Thoracic aorta (tissue), 2 donors: ENCODE measurements around the gene RIPK4. TPM values are rescaled to one million over a fixed set of nuclear protein-coding genes. Genes with fewer than 3 reads are reported as not detected.

Experiments used
- ATAC-seq: fragments of 150-250 bp; one replicate; pipeline ENCODE4 v1.8.0; 2017; ENCODE audit warnings: low read depth; ENCODE audit not compliant: insufficient number of reproducible peaks, low FRiP score
- DNase-seq: peaks from one replicate; pipeline ENCODE4 v3.0.0-alpha.2; 2020; ENCODE audit warnings: low spot score
- H3K27ac ChIP-seq, 2 donors: fragments of 200-600 bp; sonication (generic); 1 replicate in 1 of 2; 2 replicates in 1 of 2; pipeline ENCODE4 v1.5.1; 2016; ENCODE audit warnings: mild to moderate bottlenecking in 2 of 2, moderate library complexity in 2 of 2
- H3K27me3 ChIP-seq: fragments of 200-600 bp; sonication (generic); replicated peaks from 2 replicates; pipeline ENCODE4 v1.6.0; 2016; ENCODE audit warnings: mild to moderate bottlenecking; ENCODE audit not compliant: insufficient read depth
- H3K36me3 ChIP-seq: fragments of 200-600 bp; sonication (generic); one replicate; pipeline ENCODE4 v1.5.1; 2016
- H3K4me1 ChIP-seq, 2 donors: fragments of 200-600 bp; sonication (generic); 1 replicate in 1 of 2; 2 replicates in 1 of 2; pipeline versions ENCODE4 v1.5.1 to v1.6.0; 2016; ENCODE audit warnings: low read depth in 2 of 2, mild to moderate bottlenecking in 1 of 2; ENCODE audit not compliant: control insufficient read depth in 1 of 2
- H3K4me3 ChIP-seq: fragments of 200-600 bp; sonication (generic); 2 replicates; pipeline ENCODE4 v1.5.1; 2016; ENCODE audit warnings: mild to moderate bottlenecking
- H3K9me3 ChIP-seq: fragments of 200-600 bp; sonication (generic); 2 replicates; pipeline ENCODE4 v1.5.1; 2016
- total RNA-seq, 2 donors: library from RNA; depleted of rRNA; stranded (reverse); fragments of >200 nt; gene quantifications; one replicate each; pipeline versions ENCODE4 v1.1.0 to v1.2.3, GENCODE V29; 2016
- TF ChIP-seq, protein P1 (sequence below): fragments of 200-600 bp; sonication (generic); IDR thresholded peaks from one replicate; pipeline ENCODE4 v1.5.1; 2019; ENCODE audit warnings: antibody characterized with exemption

The RIPK4 gene
- total RNA-seq, 2 donors from 2014 or later: 6.3 to 9.2 TPM

DNA sequence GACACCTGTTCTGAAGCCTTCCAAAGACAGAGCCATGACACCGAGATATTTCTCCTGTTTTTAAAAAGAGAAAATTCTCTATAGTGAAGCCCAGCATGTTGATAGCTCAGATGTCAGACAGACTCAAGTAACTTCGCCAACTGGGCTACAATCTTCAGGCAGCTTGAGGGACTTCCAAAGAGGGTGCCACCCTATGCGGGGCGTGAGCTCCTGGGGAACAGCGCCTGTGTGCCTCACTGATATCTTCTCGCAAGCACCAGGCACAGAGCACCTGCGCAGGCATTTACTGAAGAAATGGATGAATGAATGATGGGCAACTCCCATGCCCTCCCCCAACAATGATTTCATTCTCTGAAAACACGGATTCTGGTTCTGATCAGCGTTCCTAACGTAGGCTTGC lies 17.6 kb downstream of the RIPK4 start:
- no peak for ATAC-seq
- no peaks in the 10 kb centered on the region for H3K9me3 ChIP-seq
- H3K27me3 ChIP-seq: no peaks in the 10 kb centered on the region
- no peaks in the 10 kb centered on the region for H3K4me1 ChIP-seq
- H3K36me3 ChIP-seq: no peaks in the 10 kb centered on the region
- H3K27ac ChIP-seq: no peak overlapping the region
- DNase-seq: no peak
- no peak overlapping the region for H3K4me3 ChIP-seq
- TF ChIP-seq, protein P1, sequence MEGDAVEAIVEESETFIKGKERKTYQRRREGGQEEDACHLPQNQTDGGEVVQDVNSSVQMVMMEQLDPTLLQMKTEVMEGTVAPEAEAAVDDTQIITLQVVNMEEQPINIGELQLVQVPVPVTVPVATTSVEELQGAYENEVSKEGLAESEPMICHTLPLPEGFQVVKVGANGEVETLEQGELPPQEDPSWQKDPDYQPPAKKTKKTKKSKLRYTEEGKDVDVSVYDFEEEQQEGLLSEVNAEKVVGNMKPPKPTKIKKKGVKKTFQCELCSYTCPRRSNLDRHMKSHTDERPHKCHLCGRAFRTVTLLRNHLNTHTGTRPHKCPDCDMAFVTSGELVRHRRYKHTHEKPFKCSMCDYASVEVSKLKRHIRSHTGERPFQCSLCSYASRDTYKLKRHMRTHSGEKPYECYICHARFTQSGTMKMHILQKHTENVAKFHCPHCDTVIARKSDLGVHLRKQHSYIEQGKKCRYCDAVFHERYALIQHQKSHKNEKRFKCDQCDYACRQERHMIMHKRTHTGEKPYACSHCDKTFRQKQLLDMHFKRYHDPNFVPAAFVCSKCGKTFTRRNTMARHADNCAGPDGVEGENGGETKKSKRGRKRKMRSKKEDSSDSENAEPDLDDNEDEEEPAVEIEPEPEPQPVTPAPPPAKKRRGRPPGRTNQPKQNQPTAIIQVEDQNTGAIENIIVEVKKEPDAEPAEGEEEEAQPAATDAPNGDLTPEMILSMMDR: no peak

DNA sequence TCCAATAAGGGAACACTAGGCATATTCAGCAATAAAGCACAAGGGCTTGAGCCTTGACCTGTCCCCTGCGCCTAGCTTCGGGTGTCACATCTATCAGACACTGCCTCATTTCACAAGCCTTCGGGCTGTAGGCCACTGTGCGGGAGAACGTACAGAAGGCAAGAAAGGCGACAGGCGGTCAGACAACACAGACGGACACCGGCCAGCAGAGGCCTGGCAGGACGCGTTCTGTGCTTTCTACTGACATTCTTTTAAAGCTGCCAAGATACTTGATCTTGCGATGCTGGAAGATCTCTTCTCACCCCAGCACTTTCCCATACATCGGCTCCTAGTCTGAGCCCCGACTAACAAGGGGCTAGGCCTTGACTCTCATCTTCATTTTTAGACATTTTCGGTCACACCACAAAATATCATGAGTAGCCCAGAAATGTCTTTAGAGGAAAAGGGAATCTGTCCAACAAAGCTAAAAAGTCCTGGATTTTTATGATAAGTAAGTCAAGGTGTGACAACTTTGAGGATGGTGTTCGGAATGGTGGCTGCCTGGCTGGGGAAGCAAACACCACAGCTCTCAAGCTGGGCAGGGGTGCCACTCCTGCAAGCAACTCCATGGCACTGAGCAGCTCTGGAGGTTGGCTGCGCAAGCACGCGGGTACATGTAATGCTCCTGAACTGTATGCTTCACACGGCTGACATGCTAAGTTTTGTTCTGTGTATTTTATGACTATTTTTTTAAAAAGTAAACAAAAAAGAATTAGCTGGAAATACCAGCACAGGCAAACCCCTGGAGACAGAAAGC lies 18.7 kb downstream of the RIPK4 start:
- TF ChIP-seq, protein P1: no peak
- DNase-seq (no peak), ATAC-seq (no peak)
- H3K9me3 ChIP-seq: no peaks in the 10 kb centered on the region
- H3K36me3 ChIP-seq: no peaks in the 10 kb centered on the region
- no peaks in the 10 kb centered on the region for H3K27me3 ChIP-seq
- no peaks in the 10 kb centered on the region for H3K4me1 ChIP-seq
- no peak overlapping the region for H3K4me3 ChIP-seq
- no peak overlapping the region for H3K27ac ChIP-seq

DNA sequence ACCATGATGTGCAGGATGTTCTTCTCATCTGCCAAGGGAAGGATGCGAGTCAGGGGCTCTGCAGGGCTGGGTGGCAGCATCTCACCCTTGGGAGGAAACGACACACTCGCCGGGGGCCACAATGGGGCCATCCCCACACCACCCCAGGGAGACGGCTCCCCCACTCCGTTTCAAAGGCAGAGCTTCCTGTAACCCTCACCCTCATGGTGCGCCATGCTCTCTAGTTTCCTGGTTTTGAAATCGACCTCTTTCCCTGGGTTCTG lies 20.2 kb downstream of the RIPK4 start:
- no peaks in the 10 kb centered on the region for H3K9me3 ChIP-seq
- no peaks in the 10 kb centered on the region for H3K4me1 ChIP-seq
- DNase-seq (no peak), ATAC-seq (no peak)
- TF ChIP-seq, protein P1: no peak
- peaks cover 9% of the 10 kb centered on the region for H3K36me3 ChIP-seq
- H3K27ac ChIP-seq: no peak overlapping the region
- H3K27me3 ChIP-seq: no peaks in the 10 kb centered on the region
- H3K4me3 ChIP-seq: no peak overlapping the region

DNA sequence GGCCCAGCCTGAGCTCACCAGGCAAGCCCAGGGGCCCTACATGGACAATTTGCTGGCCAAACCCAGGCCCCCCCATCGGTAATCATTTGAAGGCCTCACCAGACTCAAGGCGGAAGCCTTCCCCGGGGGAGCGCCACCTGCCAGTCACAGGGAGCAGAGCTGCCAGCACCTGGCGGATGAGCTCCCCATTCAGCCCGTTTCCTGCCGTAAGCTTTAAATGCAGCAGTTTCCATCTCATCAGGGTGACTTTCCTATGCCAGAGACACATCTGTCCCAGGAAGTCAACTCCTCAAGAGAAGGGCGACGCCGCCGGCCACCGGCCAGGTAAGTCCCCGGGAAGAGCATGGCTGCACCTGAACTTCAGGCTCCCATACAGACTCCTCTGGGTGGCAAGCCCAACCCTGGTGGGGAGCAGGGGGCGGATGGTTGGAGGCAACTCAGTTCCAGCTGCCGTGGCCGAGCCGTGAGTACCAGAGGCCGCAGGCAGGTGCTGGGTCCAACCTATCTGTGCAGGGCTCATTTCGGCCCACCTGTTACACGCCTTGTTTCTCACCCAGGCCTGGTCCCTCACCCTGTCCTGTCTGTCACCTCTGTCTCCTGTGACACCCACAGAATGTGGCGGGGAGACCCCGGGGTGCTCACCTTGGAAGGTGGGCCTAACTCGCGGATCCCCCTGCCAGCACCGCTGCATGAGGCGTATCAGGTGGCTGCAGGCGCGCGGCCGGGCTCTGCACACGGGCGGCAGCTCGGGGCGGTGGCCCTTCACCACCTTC lies 20.7 kb downstream of the RIPK4 start:
- H3K4me1 ChIP-seq: no peaks in the 10 kb centered on the region
- ATAC-seq: no peak
- TF ChIP-seq, protein P1: no peak
- no peaks in the 10 kb centered on the region for H3K27me3 ChIP-seq
- no peaks in the 10 kb centered on the region for H3K9me3 ChIP-seq
- no peak overlapping the region for H3K27ac ChIP-seq
- no peak for DNase-seq
- H3K36me3 ChIP-seq: peaks cover 14% of the 10 kb centered on the region
- H3K4me3 ChIP-seq: no peak overlapping the region

DNA sequence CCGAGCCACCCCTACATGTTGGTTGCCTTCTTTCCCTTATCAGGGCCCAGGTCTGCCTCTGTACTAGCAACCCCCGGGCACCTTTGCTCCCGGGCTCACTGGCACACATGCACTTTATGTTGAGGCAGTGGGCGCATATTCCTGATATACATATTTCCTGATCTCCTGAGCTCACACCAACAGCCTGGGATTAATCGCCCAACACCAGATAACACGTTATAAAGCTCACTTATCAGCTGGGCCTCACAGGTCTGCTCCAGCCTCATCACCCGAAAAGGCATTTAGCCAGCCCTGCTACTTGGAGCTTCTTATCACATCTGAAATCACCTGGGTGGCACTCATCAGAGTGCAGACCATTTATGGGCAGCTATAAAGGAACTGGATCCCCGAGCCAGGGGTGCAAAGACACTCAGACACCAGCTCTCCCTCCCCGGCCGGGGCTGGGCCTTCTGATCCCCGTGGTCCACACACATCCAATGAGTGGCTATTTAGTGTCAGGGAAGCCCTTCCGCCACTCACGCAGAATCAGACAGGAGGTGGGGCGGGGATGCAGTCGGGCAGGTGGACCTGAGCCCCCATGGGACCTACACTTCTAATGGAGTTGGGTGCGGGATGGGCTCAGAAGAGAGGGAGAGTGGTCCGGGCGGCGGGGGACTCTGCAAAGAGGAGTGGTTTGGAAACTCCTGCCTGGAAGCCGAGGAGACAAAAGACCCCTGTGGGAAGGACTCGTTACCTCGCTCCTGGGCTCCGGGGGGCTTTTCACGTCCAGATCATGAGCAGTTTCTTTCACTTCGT lies 21.6 kb downstream of the RIPK4 start:
- H3K4me3 ChIP-seq: no peak overlapping the region
- no peaks in the 10 kb centered on the region for H3K9me3 ChIP-seq
- H3K4me1 ChIP-seq: no peaks in the 10 kb centered on the region
- H3K27ac ChIP-seq: no peak overlapping the region
- no peak for ATAC-seq
- TF ChIP-seq, protein P1: no peak
- H3K36me3 ChIP-seq: peaks cover 14% of the 10 kb centered on the region
- no peaks in the 10 kb centered on the region for H3K27me3 ChIP-seq
- no peak for DNase-seq
